Lower leg skin (tissue), 4 donors: ENCODE results near the gene G2E3. TPM values are rescaled to one million over a fixed set of nuclear protein-coding genes. Genes with fewer than 3 reads are reported as not detected.
"Not testable (repeated sequence)": the region's sequence is repeated elsewhere in the genome, so short reads cannot be mapped to it uniquely, and the experiment has no call there.

Source experiments
- DNase-seq, 2 donors: peaks; one replicate each; pipeline ENCODE4 v3.0.0-alpha.2; 2019; ENCODE audit warnings: low spot score in 2 of 2
- H3K4me3 ChIP-seq: fragments of 200-600 bp; sonication (generic); 2 replicates; pipeline ENCODE4 v1.5.1; 2017; ENCODE audit warnings: mild to moderate bottlenecking, low read depth; ENCODE audit not compliant: poor library complexity, severe bottlenecking
- POLR2A ChIP-seq, 2 donors: fragments of 450-650 bp; IDR thresholded peaks; one replicate each; pipeline ENCODE4 v1.6.1; 2016 to 2017; ENCODE audit warnings: antibody characterized with exemption in 2 of 2, mild to moderate bottlenecking in 1 of 2, moderate library complexity in 1 of 2
- WGBS, 2 donors: methylation state at CpG; one replicate each; pipeline ENCODE4 v1.1.5; 2018; 5-methylcytosine and 5-hydroxymethylcytosine counted together
- intact Hi-C: fragments of 100-400 bp; cut with DNase I; formaldehyde crosslinking; loops from one replicate; pipeline ENCODE4 v1.15.0; 2023; ENCODE audit warnings: low total_unique reads
- total RNA-seq, 4 donors: library from RNA; depleted of rRNA; stranded (reverse); fragments of >200 nt; gene quantifications; one replicate each; pipeline ENCODE4 v1.1.0, GENCODE V29; 2016
- TF ChIP-seq, protein P1 (sequence below), 3 donors: fragments of 450-650 bp; IDR thresholded peaks; one replicate each; pipeline ENCODE4 v1.5.1; 2016; ENCODE audit warnings: antibody characterized with exemption in 3 of 3, mild to moderate bottlenecking in 3 of 3, moderate library complexity in 2 of 3

G2E3 gene
- total RNA-seq, 4 donors from 2014 or later, result 8.0 to 13.0 (median 10.6) TPM

DNA sequence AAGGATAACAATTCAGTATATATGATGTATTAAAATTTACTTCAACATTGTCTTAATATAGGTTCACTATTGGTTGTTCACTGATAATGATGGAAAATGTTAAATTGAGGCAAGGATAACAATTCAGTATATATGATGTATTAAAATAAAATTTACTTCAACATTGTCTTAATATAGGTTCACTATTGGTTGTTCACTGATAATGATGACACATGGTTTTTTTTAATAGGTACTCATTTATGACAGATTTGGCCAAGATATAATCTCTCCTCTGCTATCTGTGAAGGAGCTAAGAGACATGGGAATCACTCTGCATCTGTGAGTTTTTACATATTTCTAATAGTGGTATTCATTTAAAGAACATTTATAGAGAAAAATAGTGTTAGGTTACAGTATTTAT is 71.3 kb downstream of the G2E3 start:
- H3K4me3 ChIP-seq, result no peak overlapping the region
- DNase-seq, result no peak

DNA sequence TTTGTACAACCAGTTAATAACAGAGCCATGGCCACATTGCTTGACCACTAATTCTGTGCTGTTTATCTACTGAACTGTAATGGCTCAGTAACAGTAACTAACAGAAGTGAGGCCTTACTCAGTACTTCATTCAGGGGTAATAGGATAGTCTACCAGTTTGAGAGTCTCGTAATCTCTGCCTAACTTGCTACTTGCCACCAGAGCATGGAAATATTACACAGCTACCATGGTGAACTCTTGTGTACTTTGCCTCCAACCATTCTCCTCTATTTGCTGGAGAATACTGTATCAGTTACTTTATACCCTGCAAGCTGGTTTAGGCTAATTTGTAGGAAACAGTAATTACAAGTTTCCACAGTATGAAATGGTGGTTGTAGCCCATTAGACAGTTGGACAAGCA is 73.8 kb downstream of the G2E3 start:
- TF ChIP-seq, protein P1, sequence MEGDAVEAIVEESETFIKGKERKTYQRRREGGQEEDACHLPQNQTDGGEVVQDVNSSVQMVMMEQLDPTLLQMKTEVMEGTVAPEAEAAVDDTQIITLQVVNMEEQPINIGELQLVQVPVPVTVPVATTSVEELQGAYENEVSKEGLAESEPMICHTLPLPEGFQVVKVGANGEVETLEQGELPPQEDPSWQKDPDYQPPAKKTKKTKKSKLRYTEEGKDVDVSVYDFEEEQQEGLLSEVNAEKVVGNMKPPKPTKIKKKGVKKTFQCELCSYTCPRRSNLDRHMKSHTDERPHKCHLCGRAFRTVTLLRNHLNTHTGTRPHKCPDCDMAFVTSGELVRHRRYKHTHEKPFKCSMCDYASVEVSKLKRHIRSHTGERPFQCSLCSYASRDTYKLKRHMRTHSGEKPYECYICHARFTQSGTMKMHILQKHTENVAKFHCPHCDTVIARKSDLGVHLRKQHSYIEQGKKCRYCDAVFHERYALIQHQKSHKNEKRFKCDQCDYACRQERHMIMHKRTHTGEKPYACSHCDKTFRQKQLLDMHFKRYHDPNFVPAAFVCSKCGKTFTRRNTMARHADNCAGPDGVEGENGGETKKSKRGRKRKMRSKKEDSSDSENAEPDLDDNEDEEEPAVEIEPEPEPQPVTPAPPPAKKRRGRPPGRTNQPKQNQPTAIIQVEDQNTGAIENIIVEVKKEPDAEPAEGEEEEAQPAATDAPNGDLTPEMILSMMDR (IDR thresholded peaks at IDR 0.05), result no peak
- TF ChIP-seq POLR2A (IDR thresholded peaks at IDR 0.05), result no peak
- WGBS, 2 donors, result 96 to 100% methylated on average over 1 of the region's 1 CpG
- intact Hi-C loops, result no loop called here
- no peak overlapping the region for H3K4me3 ChIP-seq
- DNase-seq, result no peak

More for the DNA sequence above, 71.3 kb downstream of the G2E3 start:
- TF ChIP-seq, protein P1 (IDR thresholded peaks at IDR 0.05), result no peak
- TF ChIP-seq POLR2A (IDR thresholded peaks at IDR 0.05), result no peak
- intact Hi-C loops, result no loop called here

DNA sequence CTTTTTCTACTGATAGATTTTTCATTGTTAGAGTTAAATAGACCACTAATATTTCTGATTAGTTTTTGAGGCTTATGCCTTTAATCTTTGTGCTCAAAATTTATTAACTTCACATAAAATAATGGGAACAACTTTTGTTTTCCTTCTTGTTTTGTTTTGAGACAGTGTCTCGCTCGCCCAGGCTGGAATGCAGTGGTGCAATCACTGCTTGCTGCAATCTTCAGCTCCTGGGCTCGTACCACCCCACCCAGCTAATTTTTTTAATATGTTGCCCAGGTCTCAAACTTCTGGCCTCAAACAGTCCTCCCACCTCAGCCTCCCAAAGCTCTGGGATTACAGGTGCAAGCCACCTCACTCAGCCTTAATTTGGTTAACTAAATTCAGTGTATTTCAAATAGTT is 80.0 kb downstream of the G2E3 start:
- WGBS, 2 donors, result 55 to 60% methylated on average over 3 of the region's 3 CpGs
- intact Hi-C loops, result no loop called here
- TF ChIP-seq POLR2A (IDR thresholded peaks at IDR 0.05), result no peak
- TF ChIP-seq, protein P1 (IDR thresholded peaks at IDR 0.05), result no peak
- no peak for DNase-seq
- H3K4me3 ChIP-seq, result no peak overlapping the region

DNA sequence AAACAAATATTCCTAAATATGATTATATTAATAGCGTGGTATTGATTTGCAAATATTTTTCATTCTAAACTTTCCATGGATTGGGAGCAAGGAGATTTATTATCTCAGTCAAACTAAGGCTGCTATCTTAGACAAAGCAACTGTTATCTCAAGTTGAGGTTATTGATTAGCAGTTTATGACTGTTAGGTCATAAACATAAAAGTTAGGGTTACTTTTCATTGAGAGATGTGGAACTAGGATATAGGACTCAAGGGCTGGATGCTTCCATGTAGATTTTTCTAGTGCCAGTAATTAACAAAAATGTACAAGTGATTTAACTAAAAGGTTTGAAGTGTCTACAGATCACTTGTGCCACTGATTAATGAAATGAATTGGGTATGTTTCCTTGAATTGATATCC is 82.2 kb downstream of the G2E3 start:
- WGBS, 2 donors, result 94% methylated on average over 1 of the region's 1 CpG
- TF ChIP-seq, protein P1 (IDR thresholded peaks at IDR 0.05), result no peak
- TF ChIP-seq POLR2A (IDR thresholded peaks at IDR 0.05), result no peak
- H3K4me3 ChIP-seq, result no peak overlapping the region
- no peak for DNase-seq
- intact Hi-C loops, result no loop called here

DNA sequence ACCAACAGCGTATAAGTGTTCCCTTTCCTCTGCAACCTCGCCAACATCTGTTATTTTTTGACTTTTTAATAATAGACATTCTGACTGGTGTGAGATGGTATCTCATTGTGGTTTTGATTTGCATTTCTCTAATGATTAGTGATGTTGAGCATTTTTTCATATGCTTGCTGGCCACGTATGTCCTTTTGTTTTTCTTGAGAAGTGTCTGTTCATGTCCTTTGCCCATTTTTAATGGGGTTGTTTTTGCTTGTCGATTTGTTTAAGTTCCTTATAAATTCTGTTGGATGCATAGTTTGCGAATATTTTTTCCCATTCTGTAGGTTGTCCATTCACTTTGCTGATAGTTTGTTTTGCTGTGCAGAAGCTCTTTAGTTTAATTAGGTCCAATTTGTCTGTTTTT is 85.5 kb downstream of the G2E3 start:
- WGBS, 2 donors, result 95 to 97% methylated on average over 5 of the region's 5 CpGs
- H3K4me3 ChIP-seq, intact Hi-C loops, DNase-seq: not testable (repeated sequence)

DNA sequence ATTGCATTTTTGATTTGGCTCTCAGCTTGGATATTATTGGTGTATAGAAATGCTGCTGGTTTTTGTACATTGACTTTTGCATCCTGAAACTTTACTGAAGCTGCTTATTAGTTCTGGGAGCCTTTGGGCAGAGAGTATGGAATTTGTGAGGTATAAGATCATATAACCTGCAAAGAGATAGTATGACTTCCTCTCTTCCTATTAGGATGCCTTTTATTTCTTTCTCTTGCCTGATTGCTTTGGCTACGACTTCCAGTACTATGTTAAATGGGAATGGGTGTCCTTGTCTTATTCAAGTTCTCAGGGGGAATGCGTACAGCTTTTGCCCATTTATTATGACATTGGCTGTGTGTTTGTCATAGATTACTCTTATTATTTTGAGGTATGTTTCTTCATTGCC is 86.6 kb downstream of the G2E3 start:
- 93 to 98% methylated on average over 2 of the region's 2 CpGs for WGBS, 2 donors
- intact Hi-C loops, result no loop called here
- H3K4me3 ChIP-seq, result no peak overlapping the region
- no peak for DNase-seq
- TF ChIP-seq, protein P1 (IDR thresholded peaks at IDR 0.05), result no peak
- no peak for TF ChIP-seq POLR2A (IDR thresholded peaks at IDR 0.05)
